ENCODE results near the gene AGPAT3. TPM values are rescaled to one million over a fixed set of nuclear protein-coding genes. Genes with fewer than 3 reads are reported as not detected.

The AGPAT3 gene
- total RNA-seq, 1 experiment from 2014 or later, result 56.9 TPM

GRCh38 chr21:43970551-43970950, 105.5 kb downstream of the AGPAT3 start:
- DNase-seq (ENCODE audit: low read depth), result no peak
- in situ Hi-C loops (cut with HindIII; ENCODE audit: low pct_unique_long_range_greater_than_20kb, low sequenced_read_pairs), result no loop called here

GRCh38 chr21:43971201-43971991, 106.4 kb downstream of the AGPAT3 start:
- in situ Hi-C loops (cut with HindIII; ENCODE audit: low pct_unique_long_range_greater_than_20kb, low sequenced_read_pairs), result no loop called here
- no peak for DNase-seq (ENCODE audit: low read depth)

GRCh38 chr21:43971992-43972255, 106.9 kb downstream of the AGPAT3 start:
- in situ Hi-C loops (cut with HindIII; ENCODE audit: low pct_unique_long_range_greater_than_20kb, low sequenced_read_pairs), result no loop called here
- no peak for DNase-seq (ENCODE audit: low read depth)

- in situ Hi-C loops (cut with HindIII; ENCODE audit: low pct_unique_long_range_greater_than_20kb, low sequenced_read_pairs), result no loop called here
- DNase-seq (ENCODE audit: low read depth), result no peak
These were observed 108.0 kb downstream of the AGPAT3 start for GRCh38 chr21:43972850-43973633.

- in situ Hi-C loops (cut with HindIII; ENCODE audit: low pct_unique_long_range_greater_than_20kb, low sequenced_read_pairs), result no loop called here
- no peak for DNase-seq (ENCODE audit: low read depth)
These were observed 108.6 kb downstream of the AGPAT3 start for GRCh38 chr21:43973634-43973955.

- in situ Hi-C loops (cut with HindIII; ENCODE audit: low pct_unique_long_range_greater_than_20kb, low sequenced_read_pairs), result no loop called here
- DNase-seq (ENCODE audit: low read depth), result no peak
These were observed 109.9 kb downstream of the AGPAT3 start for GRCh38 chr21:43974791-43975468.

- DNase-seq (ENCODE audit: low read depth), result peak; percentile 45
- in situ Hi-C loops (cut with HindIII; ENCODE audit: low pct_unique_long_range_greater_than_20kb, low sequenced_read_pairs), result no loop called here
These were observed 110.6 kb downstream of the AGPAT3 start for GRCh38 chr21:43975469-43976098.

GRCh38 chr21:43976661-43977060, 111.6 kb downstream of the AGPAT3 start:
- DNase-seq (ENCODE audit: low read depth), result no peak
- in situ Hi-C loops (cut with HindIII; ENCODE audit: low pct_unique_long_range_greater_than_20kb, low sequenced_read_pairs), result no loop called here

GRCh38 chr21:43978060-43978459, 113.0 kb downstream of the AGPAT3 start:
- in situ Hi-C loops (cut with HindIII; ENCODE audit: low pct_unique_long_range_greater_than_20kb, low sequenced_read_pairs), result no loop called here
- no peak for DNase-seq (ENCODE audit: low read depth)

- in situ Hi-C loops (cut with HindIII; ENCODE audit: low pct_unique_long_range_greater_than_20kb, low sequenced_read_pairs), result no loop called here
These were observed 114.6 kb downstream of the AGPAT3 start for GRCh38 chr21:43979654-43980053.

GRCh38 chr21:43981151-43981870, 116.3 kb downstream of the AGPAT3 start:
- in situ Hi-C loops (cut with HindIII; ENCODE audit: low pct_unique_long_range_greater_than_20kb, low sequenced_read_pairs), result no loop called here
- no peak for DNase-seq (ENCODE audit: low read depth)

More at GRCh38 chr21:43979654-43980053, 114.6 kb downstream of the AGPAT3 start:
- no peak for DNase-seq (ENCODE audit: low read depth)

- DNase-seq (ENCODE audit: low read depth), result no peak
- in situ Hi-C loops (cut with HindIII; ENCODE audit: low pct_unique_long_range_greater_than_20kb, low sequenced_read_pairs), result no loop called here
These were observed 116.8 kb downstream of the AGPAT3 start for GRCh38 chr21:43981871-43982210.

- in situ Hi-C loops (cut with HindIII; ENCODE audit: low pct_unique_long_range_greater_than_20kb, low sequenced_read_pairs), result no loop called here
- DNase-seq (ENCODE audit: low read depth), result no peak
These were observed 117.6 kb downstream of the AGPAT3 start for GRCh38 chr21:43982489-43983078.

- DNase-seq (ENCODE audit: low read depth), result no peak
- in situ Hi-C loops (cut with HindIII; ENCODE audit: low pct_unique_long_range_greater_than_20kb, low sequenced_read_pairs), result no loop called here
These were observed 118.4 kb downstream of the AGPAT3 start for GRCh38 chr21:43983390-43983789.

GRCh38 chr21:43983860-43984420, 118.9 kb downstream of the AGPAT3 start:
- no peak for DNase-seq (ENCODE audit: low read depth)
- in situ Hi-C loops (cut with HindIII; ENCODE audit: low pct_unique_long_range_greater_than_20kb, low sequenced_read_pairs), result no loop called here

- in situ Hi-C loops (cut with HindIII; ENCODE audit: low pct_unique_long_range_greater_than_20kb, low sequenced_read_pairs), result no loop called here
- no peak for DNase-seq (ENCODE audit: low read depth)
These were observed 120.1 kb downstream of the AGPAT3 start for GRCh38 chr21:43984905-43985689.

- in situ Hi-C loops (cut with HindIII; ENCODE audit: low pct_unique_long_range_greater_than_20kb, low sequenced_read_pairs), result no loop called here
- DNase-seq (ENCODE audit: low read depth), result no peak
These were observed 120.7 kb downstream of the AGPAT3 start for GRCh38 chr21:43985690-43986251.
